ENCODE data around the gene ABHD12.

ABHD12 gene

GRCh38 chr20:25328954-25329498 is 61.6 kb downstream of the ABHD12 start:
- FAIRE-seq (no peak), DNase-seq (ENCODE audit: insufficient read length, low spot score) (no peak)
- TF ChIP-seq POLR2A (IDR thresholded peaks at IDR 0.05; ENCODE audit: low read depth, low read length) = no peak

DNA sequence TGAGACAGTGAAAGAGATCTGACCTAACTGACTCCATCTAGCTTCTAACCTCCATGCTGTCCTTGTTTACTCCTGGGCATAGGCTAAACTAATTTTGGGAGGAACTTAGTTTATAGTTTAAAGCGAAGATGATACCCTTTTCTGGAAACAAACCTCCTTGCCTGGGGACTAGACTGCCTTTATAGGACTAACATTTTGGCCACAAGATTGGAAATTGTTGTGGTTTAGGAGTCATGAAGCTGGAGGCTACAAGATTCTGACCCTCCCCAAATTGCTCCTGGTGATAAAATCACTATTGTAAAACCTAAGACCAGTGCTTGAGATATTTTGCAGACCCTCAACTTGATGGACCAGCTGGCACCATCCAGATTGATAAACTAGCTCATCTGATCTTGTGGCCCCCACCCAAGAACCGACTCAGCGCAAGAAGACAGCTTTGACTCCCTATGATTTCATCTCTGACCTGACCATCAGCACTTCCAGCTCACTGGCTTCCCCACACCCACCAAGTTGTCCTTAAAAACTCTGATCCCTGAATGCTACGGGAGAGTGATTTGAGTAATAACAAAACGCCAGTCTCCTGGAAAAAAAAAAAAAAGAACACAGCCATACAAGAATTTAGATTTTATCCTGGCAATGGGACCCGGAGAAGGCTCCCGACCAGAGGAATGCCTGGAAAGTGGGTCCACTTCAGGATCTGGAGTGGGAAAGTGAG is 63.0 kb downstream of the ABHD12 start:
- no peak for DNase-seq (ENCODE audit: insufficient read length, low spot score)
- FAIRE-seq = no peak
- TF ChIP-seq POLR2A (IDR thresholded peaks at IDR 0.05; ENCODE audit: low read depth, low read length) = no peak

- no peak for DNase-seq (ENCODE audit: insufficient read length, low spot score)
- no peak for TF ChIP-seq POLR2A (IDR thresholded peaks at IDR 0.05; ENCODE audit: low read depth, low read length)
- FAIRE-seq = no peak
These were observed 64.6 kb downstream of the ABHD12 start for GRCh38 chr20:25325997-25326396.

GRCh38 chr20:25325073-25325472 is 65.6 kb downstream of the ABHD12 start:
- DNase-seq (ENCODE audit: insufficient read length, low spot score) = no peak
- FAIRE-seq = no peak
- no peak for TF ChIP-seq POLR2A (IDR thresholded peaks at IDR 0.05; ENCODE audit: low read depth, low read length)

GRCh38 chr20:25324412-25324811 is 66.2 kb downstream of the ABHD12 start:
- no peak for DNase-seq (ENCODE audit: insufficient read length, low spot score)
- no peak for FAIRE-seq
- TF ChIP-seq POLR2A (IDR thresholded peaks at IDR 0.05; ENCODE audit: low read depth, low read length) = no peak

- no peak for FAIRE-seq
- TF ChIP-seq POLR2A (IDR thresholded peaks at IDR 0.05; ENCODE audit: low read depth, low read length) = no peak
These were observed 67.0 kb downstream of the ABHD12 start for GRCh38 chr20:25323496-25324246.

DNA sequence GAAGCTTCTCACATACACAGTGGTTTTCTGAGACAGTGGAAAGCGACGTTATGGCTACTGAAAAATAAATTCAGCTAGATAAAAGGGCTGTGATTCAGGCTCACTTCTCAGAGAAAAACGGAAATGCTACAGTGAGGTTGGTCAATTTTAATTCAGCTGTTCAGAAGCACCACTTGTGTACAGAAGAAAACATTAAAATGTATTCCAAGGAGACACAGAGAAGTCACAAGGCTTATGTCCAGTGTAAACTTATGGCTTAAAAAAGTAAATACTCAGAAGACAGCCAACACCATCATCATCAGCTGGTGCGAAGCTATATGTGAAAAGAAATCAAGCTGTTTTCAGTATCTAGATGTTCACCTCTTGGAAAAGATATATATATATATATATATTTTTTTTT is 68.6 kb downstream of the ABHD12 start:
- DNase-seq (ENCODE audit: insufficient read length, low spot score) (no peak), FAIRE-seq (no peak)
- TF ChIP-seq POLR2A (IDR thresholded peaks at IDR 0.05; ENCODE audit: low read depth, low read length) = no peak

More at GRCh38 chr20:25323496-25324246, 67.0 kb downstream of the ABHD12 start:
- no peak for DNase-seq (ENCODE audit: insufficient read length, low spot score)

DNA sequence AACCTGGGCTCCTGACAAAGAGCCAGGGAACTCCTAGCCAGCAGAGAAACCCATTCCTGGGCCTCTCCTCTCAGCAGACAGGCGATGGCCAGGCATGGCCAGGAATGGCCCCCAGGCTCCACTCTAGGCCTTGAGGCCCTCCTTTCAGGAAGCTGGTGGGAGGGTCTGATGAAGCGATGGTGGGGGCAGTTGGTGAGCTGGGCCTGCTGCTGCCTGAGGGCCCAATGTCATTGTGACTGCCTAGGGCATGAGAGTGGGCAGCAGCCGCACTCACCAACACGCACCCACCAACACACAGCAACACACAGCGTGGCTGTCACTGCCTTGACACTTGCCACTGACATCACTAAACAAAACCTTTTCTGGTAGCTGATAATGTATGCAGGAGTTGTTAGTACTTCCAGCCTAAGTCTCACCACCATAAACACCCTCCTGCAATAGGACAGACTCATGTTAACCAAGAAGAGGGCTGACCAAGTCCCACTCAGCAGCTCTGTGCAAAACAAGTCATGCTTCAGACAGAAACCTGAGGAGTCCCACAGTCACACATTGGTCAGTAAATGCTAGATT is 69.3 kb downstream of the ABHD12 start:
- DNase-seq (ENCODE audit: insufficient read length, low spot score) (no peak), FAIRE-seq (no peak)
- TF ChIP-seq POLR2A (IDR thresholded peaks at IDR 0.05; ENCODE audit: low read depth, low read length) = no peak

DNA sequence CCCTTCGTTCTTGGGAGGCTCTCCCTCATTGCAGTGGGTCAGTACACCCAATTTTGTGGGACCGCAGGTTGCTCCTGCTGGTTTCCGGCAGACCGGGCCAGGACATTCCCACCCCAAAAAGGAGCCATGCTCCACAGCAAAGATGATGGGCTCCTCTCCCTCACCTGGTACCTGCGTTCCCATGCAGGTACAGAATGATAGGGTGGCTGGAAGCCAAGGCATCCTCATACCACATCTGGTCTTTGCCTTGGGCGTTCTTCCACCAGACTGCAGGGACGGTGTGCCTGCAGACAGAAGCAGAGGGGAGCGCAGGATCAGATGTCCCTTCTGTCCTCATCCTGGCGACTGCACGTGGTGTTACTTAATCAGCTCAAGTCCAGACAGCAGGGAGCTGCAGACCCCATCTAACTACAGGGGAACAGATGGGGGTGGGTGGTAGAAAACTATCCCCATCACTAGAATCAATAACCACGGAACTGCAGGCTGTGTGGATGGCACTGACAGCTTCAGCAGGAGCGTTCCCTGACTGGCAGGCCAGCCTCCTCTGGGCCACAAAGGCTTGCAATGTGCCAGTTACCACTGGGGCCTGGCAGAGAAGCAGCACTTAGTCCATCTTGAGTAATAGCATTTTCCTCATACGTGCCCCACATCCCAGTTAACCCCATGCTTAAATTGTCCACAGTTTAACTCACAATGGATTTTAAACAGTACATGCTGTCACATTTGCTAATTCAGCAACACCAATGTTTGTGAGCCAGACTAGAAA is 70.4 kb downstream of the ABHD12 start:
- FAIRE-seq = no peak
- TF ChIP-seq POLR2A (IDR thresholded peaks at IDR 0.05; ENCODE audit: low read depth, low read length) = no peak
- DNase-seq (ENCODE audit: insufficient read length, low spot score) = no peak

DNA sequence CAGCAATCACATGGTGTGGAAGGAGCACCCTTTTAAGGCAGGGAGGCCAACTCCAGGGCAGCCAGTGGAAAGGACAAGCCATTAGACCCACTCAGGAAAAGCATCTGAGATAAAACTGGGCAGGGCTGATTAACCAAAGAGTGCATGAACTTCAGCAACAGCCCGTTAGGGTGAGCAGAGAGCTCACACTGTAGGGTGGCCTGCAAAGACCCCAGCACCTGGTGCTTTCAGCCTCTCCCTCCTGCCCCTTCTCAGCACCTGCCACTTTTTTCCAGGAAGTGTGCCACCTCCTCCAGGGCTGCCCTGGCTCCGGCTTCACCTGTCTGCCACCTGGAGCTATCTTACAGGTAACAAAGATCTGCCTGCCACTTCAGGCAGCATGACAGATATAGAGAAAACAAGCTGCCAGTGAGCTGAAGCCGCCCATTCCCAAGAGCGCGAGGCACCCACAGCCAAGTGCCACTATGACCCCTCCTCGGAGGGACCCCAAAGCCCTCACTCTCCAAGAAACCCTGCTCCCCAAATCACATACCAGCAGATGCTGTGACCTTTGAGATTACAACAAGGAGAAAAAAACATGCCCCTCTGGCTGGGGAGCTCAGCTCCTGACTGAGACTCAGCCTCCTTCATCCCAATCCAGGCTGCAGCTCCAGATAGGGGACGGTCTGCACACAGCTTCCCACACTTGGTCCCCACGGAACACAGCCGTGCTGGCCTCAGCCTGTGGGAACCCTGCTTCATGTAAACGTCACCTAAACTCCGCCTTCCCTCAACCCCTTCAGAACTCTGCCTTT is 71.2 kb downstream of the ABHD12 start:
- FAIRE-seq (no peak), DNase-seq (ENCODE audit: insufficient read length, low spot score) (no peak)
- no peak for TF ChIP-seq POLR2A (IDR thresholded peaks at IDR 0.05; ENCODE audit: low read depth, low read length)

DNA sequence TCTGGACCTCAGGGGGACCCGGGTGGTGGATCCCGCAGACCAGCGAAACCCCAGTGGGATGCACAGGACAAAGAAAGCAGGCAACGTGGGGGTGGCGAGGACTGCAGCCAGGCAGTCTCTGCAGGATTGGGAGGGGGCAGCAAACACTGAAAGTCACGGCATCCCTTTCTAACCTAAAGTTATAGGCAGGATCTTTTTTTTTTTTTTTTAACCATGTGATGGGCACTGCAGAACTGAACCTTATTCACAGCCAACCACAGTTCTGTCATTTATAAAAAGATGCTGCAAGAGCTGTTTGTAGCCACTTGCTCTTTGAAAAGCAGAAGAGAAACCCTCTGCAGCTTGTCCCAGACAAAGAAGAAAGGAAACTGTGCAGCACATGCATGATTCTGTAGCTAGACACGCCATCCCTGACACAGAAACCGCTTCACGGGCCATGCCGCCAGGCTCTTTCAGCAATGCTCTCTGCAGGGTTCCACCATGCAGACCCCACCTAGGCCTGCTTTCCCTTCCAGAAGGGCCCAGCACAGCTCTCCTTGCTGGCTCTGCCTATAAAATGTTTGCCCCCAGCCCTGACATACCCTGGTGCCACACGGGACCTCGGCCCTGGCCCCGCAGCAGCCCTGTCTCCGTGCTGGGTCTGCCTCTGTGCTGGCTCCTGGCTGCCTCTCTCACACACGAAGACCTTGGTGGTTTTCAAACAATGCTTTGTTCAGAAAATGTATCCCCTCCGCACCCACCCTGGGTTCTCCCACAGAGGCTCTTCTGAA is 72.0 kb downstream of the ABHD12 start:
- TF ChIP-seq POLR2A (IDR thresholded peaks at IDR 0.05; ENCODE audit: low read depth, low read length) = no peak
- FAIRE-seq (no peak), DNase-seq (ENCODE audit: insufficient read length, low spot score) (no peak)

- DNase-seq (ENCODE audit: insufficient read length, low spot score) = no peak
- no peak for TF ChIP-seq POLR2A (IDR thresholded peaks at IDR 0.05; ENCODE audit: low read depth, low read length)
- FAIRE-seq = no peak
These were observed 73.1 kb downstream of the ABHD12 start for GRCh38 chr20:25317351-25318075.

Measured in H54 (cell line).